ENCODE measurements around the gene TIGD1. TPM values are rescaled to one million over a fixed set of nuclear protein-coding genes. Genes with fewer than 3 reads are reported as not detected.

Gene TIGD1
- total RNA-seq, 1 experiment from 2014 or later = 5.1 TPM

DNA sequence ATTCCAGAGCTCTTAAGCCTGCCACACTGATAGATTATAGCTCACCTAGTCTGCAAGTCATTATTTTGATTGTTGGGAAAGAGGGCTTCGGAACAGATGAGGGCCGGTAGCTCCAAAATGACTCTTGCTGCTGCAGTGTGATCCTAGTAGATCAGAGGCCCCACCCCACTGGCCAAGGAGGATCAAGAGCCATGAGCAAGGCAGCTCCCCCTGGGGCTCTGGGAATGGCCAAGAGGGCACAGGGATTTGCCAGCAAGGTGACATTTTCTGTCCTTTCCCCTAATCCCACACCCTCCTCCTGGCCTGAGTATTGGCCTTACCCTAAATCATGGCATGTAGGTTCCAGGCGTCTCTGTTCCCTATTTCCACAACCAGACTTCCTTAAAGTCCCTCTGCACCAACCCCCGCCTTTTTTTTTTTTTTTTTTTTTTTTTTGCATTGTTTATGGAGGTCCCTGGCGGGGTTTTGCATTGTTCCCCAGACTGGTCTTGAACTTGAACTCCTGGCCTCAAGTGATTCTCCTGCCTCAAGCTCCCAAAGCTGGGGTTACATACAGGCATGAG, 36.7 kb upstream of the TIGD1 start:
- intact Hi-C loops (cut with micrococcal nuclease; ENCODE audit: unreplicated experiment) (no loop called here), in situ Hi-C loops (cut with HindIII; ENCODE audit: low pct_unique_long_range_greater_than_20kb, low sequenced_read_pairs) (no loop called here)
- CTCF ChIA-PET = interaction anchor here (0.7 kb wide), 1 partner anchor 112 kb away, joined by 4 read pairs; no protein-coding TSS in a partner anchor
- no peaks in the 10 kb centered on the region for H3K4me1 ChIP-seq (ENCODE audit: control insufficient read depth, insufficient read depth, low read length)
- peaks cover 2% of the 10 kb centered on the region; the same call in 1 of the 2 replicates for H3K36me3 ChIP-seq (ENCODE audit: control insufficient read depth, insufficient read depth, low read length)
- no TSS peak for BruUV-seq (replicated peaks)
- no peaks in the 10 kb centered on the region for H3K27me3 ChIP-seq (ENCODE audit: control insufficient read depth, insufficient read depth, low read length)
- DNase-seq (ENCODE audit: low read depth, low spot score) = no peak
- no peak for ATAC-seq
- TF ChIP-seq, protein P1, sequence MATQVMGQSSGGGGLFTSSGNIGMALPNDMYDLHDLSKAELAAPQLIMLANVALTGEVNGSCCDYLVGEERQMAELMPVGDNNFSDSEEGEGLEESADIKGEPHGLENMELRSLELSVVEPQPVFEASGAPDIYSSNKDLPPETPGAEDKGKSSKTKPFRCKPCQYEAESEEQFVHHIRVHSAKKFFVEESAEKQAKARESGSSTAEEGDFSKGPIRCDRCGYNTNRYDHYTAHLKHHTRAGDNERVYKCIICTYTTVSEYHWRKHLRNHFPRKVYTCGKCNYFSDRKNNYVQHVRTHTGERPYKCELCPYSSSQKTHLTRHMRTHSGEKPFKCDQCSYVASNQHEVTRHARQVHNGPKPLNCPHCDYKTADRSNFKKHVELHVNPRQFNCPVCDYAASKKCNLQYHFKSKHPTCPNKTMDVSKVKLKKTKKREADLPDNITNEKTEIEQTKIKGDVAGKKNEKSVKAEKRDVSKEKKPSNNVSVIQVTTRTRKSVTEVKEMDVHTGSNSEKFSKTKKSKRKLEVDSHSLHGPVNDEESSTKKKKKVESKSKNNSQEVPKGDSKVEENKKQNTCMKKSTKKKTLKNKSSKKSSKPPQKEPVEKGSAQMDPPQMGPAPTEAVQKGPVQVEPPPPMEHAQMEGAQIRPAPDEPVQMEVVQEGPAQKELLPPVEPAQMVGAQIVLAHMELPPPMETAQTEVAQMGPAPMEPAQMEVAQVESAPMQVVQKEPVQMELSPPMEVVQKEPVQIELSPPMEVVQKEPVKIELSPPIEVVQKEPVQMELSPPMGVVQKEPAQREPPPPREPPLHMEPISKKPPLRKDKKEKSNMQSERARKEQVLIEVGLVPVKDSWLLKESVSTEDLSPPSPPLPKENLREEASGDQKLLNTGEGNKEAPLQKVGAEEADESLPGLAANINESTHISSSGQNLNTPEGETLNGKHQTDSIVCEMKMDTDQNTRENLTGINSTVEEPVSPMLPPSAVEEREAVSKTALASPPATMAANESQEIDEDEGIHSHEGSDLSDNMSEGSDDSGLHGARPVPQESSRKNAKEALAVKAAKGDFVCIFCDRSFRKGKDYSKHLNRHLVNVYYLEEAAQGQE (IDR thresholded peaks at IDR 0.05; ENCODE audit: insufficient read depth in 1 of 2, low read depth in 2 of 2, low read length in 1 of 2) = no peak
- TF ChIP-seq POLR2AphosphoS5 (IDR thresholded peaks at IDR 0.05; ENCODE audit: low read depth, low read length) = no peak
- no peak overlapping the region for H3K27ac ChIP-seq (ENCODE audit: low read length)
- H3K4me3 ChIP-seq (ENCODE audit: low read depth in 2 of 2, low read length in 2 of 2) = no peak overlapping the region
- H3K9me3 ChIP-seq (ENCODE audit: control insufficient read depth, insufficient read depth, low read depth, low read length) = no peaks in the 10 kb centered on the region
- POLR2A ChIA-PET = no interaction called here

GRCh38 chr2:232584238-232584637, 33.9 kb upstream of the TIGD1 start:
- TF ChIP-seq SIN3A (IDR thresholded peaks at IDR 0.05; ENCODE audit: borderline replicate concordance, insufficient read depth, low read depth, low read length) = no peak
- TF ChIP-seq TCF7L2 (IDR thresholded peaks at IDR 0.05; ENCODE audit: low read depth, low read length) = no peak
- TF ChIP-seq CTCF (IDR thresholded peaks at IDR 0.05) = no peak
- TF ChIP-seq, protein P1 (IDR thresholded peaks at IDR 0.05; ENCODE audit: insufficient read depth in 1 of 2, low read depth in 2 of 2, low read length in 1 of 2) = no peak
- TF ChIP-seq POLR2AphosphoS5 (IDR thresholded peaks at IDR 0.05; ENCODE audit: low read depth, low read length) = no peak
- Histone ChIP-seq H3K4me3 (ENCODE audit: low read depth in 2 of 2, low read length in 2 of 2) (no peak overlapping the region), H3K27ac (ENCODE audit: low read length) (no peak overlapping the region), H3K4me1 (ENCODE audit: control insufficient read depth, insufficient read depth, low read length) (no peaks in the 10 kb centered on the region), H3K36me3 (ENCODE audit: control insufficient read depth, insufficient read depth, low read length) (peaks cover 2% of the 10 kb centered on the region; the same call in 1 of the 2 replicates), H3K27me3 (ENCODE audit: control insufficient read depth, insufficient read depth, low read length) (no peaks in the 10 kb centered on the region), H3K9me3 (ENCODE audit: control insufficient read depth, insufficient read depth, low read depth, low read length) (no peaks in the 10 kb centered on the region)
- DNase-seq (ENCODE audit: low read depth, low spot score) = no peak
- ATAC-seq = no peak
- ChIA-PET POLR2A (no interaction called here), CTCF (no interaction called here)
- intact Hi-C loops (cut with micrococcal nuclease; ENCODE audit: unreplicated experiment) (no loop called here), in situ Hi-C loops (cut with HindIII; ENCODE audit: low pct_unique_long_range_greater_than_20kb, low sequenced_read_pairs) (no loop called here)
- no TSS peak for BruUV-seq (replicated peaks)
